IPS-15b (cell line): ENCODE measurements around the gene NEGR1.

Experiments used
- H3K27me3 ChIP-seq: one replicate; pipeline ENCODE4 v1.6.1; 2013; ENCODE audit warnings: low read length; ENCODE audit not compliant: control insufficient read depth, insufficient read depth
- H3K36me3 ChIP-seq: one replicate; pipeline ENCODE4 v1.6.1; 2013; ENCODE audit warnings: low read length; ENCODE audit not compliant: control insufficient read depth, insufficient read depth
- H3K4me1 ChIP-seq: one replicate; pipeline ENCODE4 v1.6.1; 2013; ENCODE audit warnings: mild to moderate bottlenecking, low read length; ENCODE audit not compliant: control insufficient read depth, insufficient read depth
- H3K4me3 ChIP-seq: one replicate; pipeline ENCODE4 v1.5.1; 2013; ENCODE audit warnings: low read depth, low read length
- H3K9ac ChIP-seq: one replicate; pipeline ENCODE4 v1.6.1; 2013; ENCODE audit warnings: low read depth, mild to moderate bottlenecking, low read length
- H3K9me3 ChIP-seq: one replicate; pipeline ENCODE4 v1.6.1; 2013; ENCODE audit warnings: mild to moderate bottlenecking, low read length; ENCODE audit not compliant: control insufficient read depth, insufficient read depth

The NEGR1 gene

DNA sequence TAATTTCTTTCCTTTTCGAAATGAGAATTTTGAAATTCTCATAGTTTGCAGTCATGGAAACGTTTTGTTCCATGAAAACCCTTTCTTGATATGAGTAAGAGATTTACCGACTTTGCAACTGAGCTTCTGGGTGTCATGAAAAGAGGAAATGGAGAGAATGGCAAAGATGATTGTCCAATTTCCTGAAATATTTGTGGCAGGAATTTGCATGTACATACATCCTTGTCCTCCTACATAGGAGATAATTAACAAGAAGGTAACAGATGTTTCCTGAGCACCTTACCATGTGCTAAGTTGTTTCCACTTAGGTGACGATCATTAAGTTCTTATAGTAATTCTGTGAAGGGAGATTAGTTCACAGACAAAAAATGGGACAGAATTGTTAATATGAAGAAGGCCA is 170.7 kb downstream of the NEGR1 start:
- Histone ChIP-seq H3K9ac (no peak overlapping the region), H3K4me1 (no peaks in the 10 kb centered on the region), H3K27me3 (no peaks in the 10 kb centered on the region), H3K9me3 (no peaks in the 10 kb centered on the region), H3K4me3 (no peak overlapping the region), H3K36me3 (no peaks in the 10 kb centered on the region)

DNA sequence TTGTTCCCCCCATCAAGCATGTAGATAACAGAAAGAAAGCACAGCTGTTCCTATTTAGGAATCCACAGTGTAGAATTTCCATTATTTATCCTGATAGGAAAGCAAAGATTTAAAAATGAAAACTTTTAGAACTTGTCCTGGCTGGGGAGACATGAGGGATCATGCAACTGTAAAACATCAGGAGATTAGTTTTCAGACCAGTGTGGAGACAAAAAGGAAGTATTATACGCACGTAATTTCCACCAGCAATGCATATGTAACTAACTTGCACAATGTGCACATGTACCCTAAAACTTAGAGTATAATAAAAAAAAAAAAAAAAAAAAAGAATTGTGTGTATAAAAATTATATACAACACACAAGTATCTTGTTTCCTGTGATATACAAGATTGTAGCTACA is 172.4 kb downstream of the NEGR1 start:
- Histone ChIP-seq H3K9ac (no peak overlapping the region), H3K27me3 (no peaks in the 10 kb centered on the region), H3K4me3 (no peak overlapping the region), H3K9me3 (no peaks in the 10 kb centered on the region), H3K4me1 (no peaks in the 10 kb centered on the region), H3K36me3 (no peaks in the 10 kb centered on the region)

DNA sequence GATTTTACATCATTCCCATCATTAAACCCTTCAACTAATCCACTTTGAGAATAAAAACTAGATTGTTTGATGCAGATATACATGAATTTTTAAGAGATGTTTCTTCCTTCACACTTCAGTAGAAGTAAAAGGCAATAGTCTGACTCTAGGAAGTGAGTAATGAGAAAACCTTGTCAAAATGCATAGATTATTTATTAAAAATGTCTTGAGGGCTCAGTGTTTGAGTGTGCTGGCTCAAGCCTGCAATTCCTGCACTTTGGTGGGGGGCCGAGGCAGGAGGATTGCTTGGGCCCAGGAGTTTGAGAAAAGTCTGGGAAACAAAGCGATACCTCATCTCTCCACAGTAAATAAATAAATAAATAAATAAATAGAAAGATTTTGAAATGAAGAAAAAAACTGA is 177.1 kb downstream of the NEGR1 start:
- Histone ChIP-seq H3K36me3 (no peaks in the 10 kb centered on the region), H3K9ac (no peak overlapping the region), H3K4me1 (no peaks in the 10 kb centered on the region), H3K27me3 (no peaks in the 10 kb centered on the region), H3K9me3 (no peaks in the 10 kb centered on the region), H3K4me3 (no peak overlapping the region)

DNA sequence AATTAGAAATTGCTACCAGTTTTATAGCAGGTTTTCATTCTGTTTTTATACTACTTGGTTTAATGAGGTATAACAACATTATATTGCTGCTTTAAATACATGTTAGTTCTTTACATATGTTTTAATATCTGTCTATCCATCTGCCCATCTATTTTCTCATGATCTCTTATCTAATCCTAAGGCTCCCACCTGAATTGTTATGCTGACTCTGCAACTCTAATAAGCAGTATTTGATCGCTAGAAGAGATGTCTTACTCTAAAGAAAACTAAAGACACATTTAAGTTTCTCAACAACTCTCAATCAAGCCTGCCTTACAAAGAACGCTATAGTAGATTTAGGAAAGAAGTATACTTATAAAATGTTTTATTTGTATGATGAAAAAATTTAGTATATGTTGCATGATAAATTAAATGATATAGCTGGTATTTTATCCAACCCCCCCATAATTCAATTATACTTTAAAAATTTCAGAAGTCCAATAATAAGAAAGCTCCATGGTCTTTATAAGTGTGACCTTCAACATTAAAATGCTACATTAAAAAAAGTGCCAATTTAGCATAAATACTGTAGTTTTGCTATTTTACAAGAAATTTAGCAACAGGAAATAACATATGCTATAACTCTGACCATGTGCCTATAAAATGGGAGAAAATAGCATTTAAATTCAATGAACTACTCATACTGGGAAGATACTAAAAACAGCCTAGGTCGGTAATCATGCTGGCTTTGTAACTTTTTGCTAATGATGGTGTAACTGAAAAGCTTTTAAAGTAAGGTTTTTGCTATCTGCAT is 180.3 kb downstream of the NEGR1 start:
- H3K9me3 ChIP-seq: no peaks in the 10 kb centered on the region
- no peak overlapping the region for H3K9ac ChIP-seq
- no peaks in the 10 kb centered on the region for H3K4me1 ChIP-seq
- H3K4me3 ChIP-seq: no peak overlapping the region
- no peaks in the 10 kb centered on the region for H3K36me3 ChIP-seq
- H3K27me3 ChIP-seq: no peaks in the 10 kb centered on the region

DNA sequence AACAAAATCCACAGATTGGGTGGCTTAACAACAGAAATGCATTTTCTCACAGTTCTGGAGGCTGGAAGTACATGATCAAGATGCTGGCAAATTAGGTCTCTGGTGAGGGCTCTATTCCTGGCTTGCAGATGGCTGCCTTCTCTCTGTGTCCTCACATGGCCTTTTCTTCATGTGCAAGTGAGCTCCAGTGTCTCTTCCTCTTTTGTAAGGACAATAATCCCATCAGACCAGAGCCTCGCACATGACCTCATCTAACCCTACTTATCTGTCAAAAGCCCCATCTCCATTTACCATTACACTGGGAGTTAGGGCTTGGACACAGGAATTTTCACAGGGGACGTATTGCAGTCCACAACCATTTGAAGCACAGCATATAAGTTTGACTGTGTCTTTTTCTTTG is 181.6 kb downstream of the NEGR1 start:
- Histone ChIP-seq H3K9ac (no peak overlapping the region), H3K27me3 (no peaks in the 10 kb centered on the region), H3K4me1 (no peaks in the 10 kb centered on the region), H3K4me3 (no peak overlapping the region), H3K9me3 (no peaks in the 10 kb centered on the region), H3K36me3 (no peaks in the 10 kb centered on the region)

DNA sequence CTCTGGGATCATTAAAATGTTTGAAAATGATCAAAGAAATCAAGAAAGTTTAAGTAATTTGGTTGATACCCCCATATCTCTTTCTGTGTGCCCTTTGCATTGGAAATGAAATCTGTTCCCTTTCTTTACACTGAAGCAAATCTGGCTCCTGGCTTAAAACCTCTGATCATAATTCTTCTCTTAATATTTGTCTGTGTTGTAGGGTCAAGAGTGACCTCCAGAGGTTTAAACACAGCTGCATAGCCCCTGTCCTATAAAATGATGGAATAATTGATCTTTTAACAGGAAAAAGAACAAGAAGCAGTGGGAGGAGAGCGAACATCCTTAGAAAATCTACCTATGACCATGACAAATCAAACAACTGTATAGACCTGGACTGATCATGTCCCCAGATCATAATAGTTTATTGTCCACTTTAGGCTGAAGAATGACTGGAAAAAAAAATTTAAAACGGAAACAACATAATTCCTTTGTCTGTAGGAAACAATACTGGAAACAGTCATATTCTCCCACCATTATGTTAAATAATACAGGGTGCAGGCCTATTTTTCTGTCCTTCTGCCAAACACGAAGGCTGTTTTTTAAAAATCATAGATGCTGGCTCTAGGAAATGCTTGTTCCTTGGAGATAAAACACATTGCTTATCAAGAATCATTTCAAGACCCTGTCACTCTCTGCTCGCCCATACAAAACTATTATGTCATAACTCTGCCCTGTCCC is 184.3 kb downstream of the NEGR1 start:
- Histone ChIP-seq H3K4me1 (no peaks in the 10 kb centered on the region), H3K4me3 (no peak overlapping the region), H3K9me3 (no peaks in the 10 kb centered on the region), H3K27me3 (no peaks in the 10 kb centered on the region), H3K9ac (no peak overlapping the region), H3K36me3 (no peaks in the 10 kb centered on the region)

DNA sequence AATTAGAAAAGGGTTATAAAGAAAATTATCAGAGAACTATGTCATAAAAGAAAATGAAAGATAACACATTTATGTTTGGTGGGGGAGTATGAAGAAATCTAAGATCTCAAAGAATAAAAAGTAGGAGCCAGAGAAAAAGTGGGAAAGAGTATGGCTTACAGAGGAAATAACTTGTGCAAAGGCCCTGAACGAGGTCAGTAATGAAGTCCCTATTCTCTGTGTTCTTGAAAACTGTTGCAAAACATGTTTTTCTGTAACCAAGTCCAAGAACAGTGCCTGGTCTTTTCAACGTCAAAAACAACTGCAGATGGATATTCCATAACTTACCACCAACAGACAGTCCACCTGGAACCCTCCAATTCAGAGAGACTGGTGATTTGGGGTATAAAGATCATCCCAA is 188.1 kb downstream of the NEGR1 start:
- no peaks in the 10 kb centered on the region for H3K36me3 ChIP-seq
- no peak overlapping the region for H3K4me3 ChIP-seq
- H3K9ac ChIP-seq: no peak overlapping the region
- H3K9me3 ChIP-seq: no peaks in the 10 kb centered on the region
- no peaks in the 10 kb centered on the region for H3K27me3 ChIP-seq
- H3K4me1 ChIP-seq: no peaks in the 10 kb centered on the region

DNA sequence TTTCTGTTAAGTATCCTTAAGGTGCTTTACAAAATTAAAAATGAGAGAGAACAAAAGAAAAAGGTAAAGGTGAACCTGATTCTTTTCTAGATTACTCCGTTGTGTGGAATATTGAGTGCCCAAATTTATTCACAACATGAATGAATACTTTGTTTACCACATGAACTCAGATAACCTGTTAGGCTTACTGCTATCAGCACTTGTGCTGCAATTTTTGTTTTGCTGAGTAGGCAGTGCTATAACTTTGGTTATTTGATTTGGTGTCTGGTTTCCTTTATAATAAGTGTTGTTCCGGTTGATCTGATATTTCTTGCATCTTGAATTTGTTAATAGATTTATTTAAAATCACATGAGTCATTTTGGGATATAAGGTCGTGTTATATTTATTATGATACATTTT is 195.9 kb downstream of the NEGR1 start:
- Histone ChIP-seq H3K9ac (no peak overlapping the region), H3K27me3 (no peaks in the 10 kb centered on the region), H3K9me3 (no peaks in the 10 kb centered on the region), H3K4me1 (no peaks in the 10 kb centered on the region), H3K36me3 (no peaks in the 10 kb centered on the region), H3K4me3 (no peak overlapping the region)

DNA sequence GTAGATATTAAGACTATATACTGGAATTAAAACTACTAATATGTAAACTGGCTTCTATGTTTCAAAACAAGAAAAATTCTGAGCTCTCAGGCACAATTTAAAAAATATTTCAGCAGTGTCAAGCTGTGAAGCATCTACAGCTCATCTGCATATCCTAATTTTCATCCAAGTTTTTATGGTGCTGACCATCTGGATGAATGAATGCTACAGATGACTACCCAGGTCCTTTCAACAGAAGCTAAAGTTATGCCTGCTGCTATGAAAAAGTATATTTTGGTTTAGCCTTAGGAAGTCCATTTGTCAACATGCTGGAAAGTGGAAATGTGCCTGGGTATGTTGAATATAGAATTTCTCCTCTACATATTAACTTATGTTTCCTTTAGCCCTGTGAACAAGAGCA is 206.9 kb downstream of the NEGR1 start:
- Histone ChIP-seq H3K4me3 (no peak overlapping the region), H3K9ac (no peak overlapping the region), H3K4me1 (no peaks in the 10 kb centered on the region), H3K36me3 (no peaks in the 10 kb centered on the region), H3K9me3 (no peaks in the 10 kb centered on the region), H3K27me3 (no peaks in the 10 kb centered on the region)

DNA sequence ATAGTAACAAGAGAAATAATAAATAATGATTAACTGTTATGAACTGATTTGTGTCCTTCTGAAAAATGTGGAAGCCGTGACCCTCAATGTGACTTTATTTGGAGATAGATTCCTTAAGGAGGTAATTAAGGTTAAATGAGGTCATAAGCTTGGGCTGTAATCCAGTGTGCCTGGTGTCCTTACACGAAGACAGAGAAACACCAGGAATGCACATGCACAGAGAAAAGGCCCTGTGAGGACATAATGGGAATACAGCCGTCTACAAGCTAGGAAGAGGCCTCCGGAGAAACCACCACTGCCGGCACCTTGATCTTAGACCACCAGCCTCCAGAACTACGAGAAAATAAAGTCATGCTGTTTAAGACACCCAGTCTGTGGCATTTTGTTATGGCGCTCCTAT is 215.9 kb downstream of the NEGR1 start:
- Histone ChIP-seq H3K4me3 (no peak overlapping the region), H3K9ac (no peak overlapping the region), H3K36me3 (no peaks in the 10 kb centered on the region), H3K27me3 (no peaks in the 10 kb centered on the region), H3K9me3 (no peaks in the 10 kb centered on the region), H3K4me1 (no peaks in the 10 kb centered on the region)

DNA sequence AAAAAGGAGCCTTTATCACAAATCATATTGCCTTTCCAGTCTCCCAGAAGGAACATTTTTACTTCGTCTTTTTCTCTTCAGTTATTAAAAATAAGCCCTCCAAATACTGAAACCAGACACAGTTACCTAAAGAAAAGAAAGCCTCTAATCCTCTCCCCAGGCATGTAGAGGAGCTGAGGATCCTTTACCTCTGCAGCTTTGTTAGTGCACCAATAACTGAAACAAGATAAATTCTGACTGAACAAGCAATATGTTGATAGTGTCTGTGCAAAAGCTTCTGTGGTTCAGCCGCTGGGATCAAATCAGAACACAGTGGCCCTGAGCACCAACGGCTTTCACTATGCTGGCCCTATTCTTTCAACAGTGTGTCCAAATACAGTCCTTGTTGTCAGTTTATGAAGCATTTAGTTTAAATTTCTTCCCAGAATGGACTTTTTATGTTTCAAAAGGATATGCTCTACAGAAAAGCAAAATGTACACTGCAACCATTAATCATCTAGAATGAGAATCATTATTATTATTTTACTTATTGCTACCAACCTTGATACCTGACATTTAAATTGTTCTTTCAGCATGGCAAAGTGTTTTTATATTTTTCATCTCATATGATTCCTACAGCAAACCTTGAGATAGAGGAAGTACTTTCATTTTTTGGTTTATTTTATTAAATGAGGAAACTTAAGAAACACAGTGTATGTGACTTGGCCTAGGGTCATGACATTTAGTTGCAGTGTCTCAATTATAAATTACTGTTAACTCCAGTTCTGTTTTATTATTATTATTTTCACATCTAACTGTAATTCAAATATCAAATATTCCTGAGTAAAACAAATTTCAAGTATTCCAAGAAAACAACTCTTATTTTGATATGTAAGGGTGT is 217.9 kb downstream of the NEGR1 start:
- H3K4me3 ChIP-seq: no peak overlapping the region
- no peaks in the 10 kb centered on the region for H3K4me1 ChIP-seq
- H3K36me3 ChIP-seq: no peaks in the 10 kb centered on the region

More for the DNA sequence above, 217.9 kb downstream of the NEGR1 start:
- Histone ChIP-seq H3K27me3 (no peaks in the 10 kb centered on the region), H3K9me3 (no peaks in the 10 kb centered on the region), H3K9ac (no peak overlapping the region)
